SK-N-SH (cell line): ENCODE measurements around the gene ACTR6. TPM values are rescaled to one million over a fixed set of nuclear protein-coding genes. Genes with fewer than 3 reads are reported as not detected.

Source experiments
- CTCF ChIA-PET: fragments of 300-600, 350-600 bp; formaldehyde crosslinking; extraction: SDS; loops from one replicate; lab custom pipeline; 2021; lab: Yijun Ruan, JAX
- POLR2A ChIA-PET: fragments of 350-600 bp; sonication (Branson Sonifier 250); formaldehyde crosslinking; extraction: SDS; loops from one replicate; lab custom pipeline; 2020; ENCODE audit warnings: antibody characterized with exemption, inconsistent platforms; lab: Yijun Ruan, JAX
- DNase-seq: peaks from one replicate; pipeline ENCODE4 v3.0.0; 2012
- H2AFZ ChIP-seq: fragments of 200-600 bp; sonication (generic); 2 replicates; pipeline ENCODE4 v1.8.1; 2016; ENCODE audit warnings: antibody characterized with exemption, mild to moderate bottlenecking, low read depth
- H3F3A ChIP-seq: fragments of 200-600 bp; sonication (generic); replicated peaks from 2 replicates; pipeline ENCODE3; 2016; ENCODE audit warnings: antibody characterized with exemption, mild to moderate bottlenecking; ENCODE audit not compliant: insufficient read depth
- H3K27ac ChIP-seq, 2 experiments: fragments of 200-500 bp in 1 of 2; fragments of 200-600 bp in 1 of 2; sonication (Bioruptor generic) in 1 of 2; sonication (generic), shearing (Covaris generic) in 1 of 2; 2 replicates each; pipeline versions ENCODE4 v1.5.1 to v1.6.1; 2014 to 2016; ENCODE audit warnings: low read depth in 2 of 2, inconsistent platforms in 1 of 2, low read length in 1 of 2, mild to moderate bottlenecking in 1 of 2, mixed read lengths in 1 of 2
- H3K27me3 ChIP-seq: fragments of 200-600 bp; sonication (generic), shearing (Covaris generic); 2 replicates; pipeline ENCODE4 v1.6.1; 2016; ENCODE audit warnings: mixed run types; ENCODE audit not compliant: insufficient read depth
- H3K36me3 ChIP-seq, 2 experiments: fragments of 200-500 bp in 1 of 2; fragments of 200-600 bp in 1 of 2; sonication (Bioruptor generic) in 1 of 2; sonication (generic) in 1 of 2; replicated peaks in 1 of 2; 2 replicates each; pipeline versions ENCODE3 to v1.5.1; 2014 to 2016; ENCODE audit warnings: low read length in 1 of 2, mild to moderate bottlenecking in 1 of 2; ENCODE audit not compliant: insufficient read depth in 2 of 2, control insufficient read depth in 1 of 2
- H3K4me1 ChIP-seq, 2 experiments: fragments of 200-500 bp in 1 of 2; fragments of 200-600 bp in 1 of 2; sonication (Bioruptor generic) in 1 of 2; sonication (generic), shearing (Covaris generic) in 1 of 2; 2 replicates each; pipeline versions ENCODE4 v1.5.1 to v1.6.1; 2014 to 2016; ENCODE audit warnings: low read depth in 1 of 2, low read length in 1 of 2, mixed run types in 1 of 2; ENCODE audit not compliant: insufficient read depth in 2 of 2, control insufficient read depth in 1 of 2
- H3K4me2 ChIP-seq: fragments of 200-600 bp; sonication (generic), shearing (Covaris generic); 2 replicates; pipeline ENCODE4 v1.6.1; 2017; ENCODE audit warnings: mixed run types
- H3K4me3 ChIP-seq, 2 experiments: fragments of 200-500 bp in 1 of 2; fragments of 200-600 bp in 1 of 2; sonication (Bioruptor generic) in 1 of 2; sonication (generic), shearing (Covaris generic) in 1 of 2; 2 replicates each; pipeline versions ENCODE4 v1.5.1 to v1.8.1; 2014 to 2016; ENCODE audit warnings: low read depth in 2 of 2, inconsistent platforms in 1 of 2, low read length in 1 of 2, mild to moderate bottlenecking in 1 of 2, mixed read lengths in 1 of 2, moderate library complexity in 1 of 2
- H3K79me2 ChIP-seq: fragments of 200-600 bp; sonication (generic); 2 replicates; pipeline ENCODE4 v1.8.1; 2017; ENCODE audit warnings: mild to moderate bottlenecking; ENCODE audit not compliant: insufficient read depth
- H3K9ac ChIP-seq: fragments of 200-600 bp; sonication (generic); 2 replicates; pipeline ENCODE4 v1.6.1; 2017; ENCODE audit warnings: mixed run types
- H3K9me2 ChIP-seq: fragments of 200-600 bp; sonication (generic); 2 replicates; pipeline ENCODE4 v1.6.1; 2017; ENCODE audit warnings: mixed run types
- H3K9me3 ChIP-seq: fragments of 200-600 bp; sonication (generic); 2 replicates; pipeline ENCODE4 v1.6.1; 2017; ENCODE audit warnings: mixed run types, mild to moderate bottlenecking, moderate library complexity
- H4K20me1 ChIP-seq: fragments of 200-600 bp; sonication (generic); 2 replicates; pipeline ENCODE4 v1.6.1; 2017; ENCODE audit warnings: mild to moderate bottlenecking, mixed run types; ENCODE audit not compliant: insufficient read depth
- FOSL2 ChIP-seq: IDR thresholded peaks from 2 replicates; pipeline ENCODE4 v1.4.0; 2012; ENCODE audit warnings: low read depth, mild to moderate bottlenecking, moderate library complexity, borderline replicate concordance
- FOXJ3 ChIP-seq: sonication (generic); formaldehyde crosslinking; IDR thresholded peaks from 2 replicates; pipeline ENCODE4 v1.5.1; 2020; ENCODE audit warnings: mild to moderate bottlenecking, missing genetic modification reagents
- JUND ChIP-seq: IDR thresholded peaks from 2 replicates; pipeline ENCODE4 v1.4.0; 2012
- MEF2A ChIP-seq: IDR thresholded peaks from 2 replicates; pipeline ENCODE4 v1.4.0; 2012; ENCODE audit warnings: low read depth, borderline replicate concordance
- NRF1 ChIP-seq: IDR thresholded peaks from 2 replicates; pipeline ENCODE4 v1.6.1; 2012; ENCODE audit warnings: low read depth, mild to moderate bottlenecking, low read length
- RAD21 ChIP-seq: IDR thresholded peaks from 2 replicates; pipeline ENCODE4 v1.6.1; 2012; ENCODE audit warnings: mild to moderate bottlenecking, low read length
- RFX5 ChIP-seq: IDR thresholded peaks from 2 replicates; pipeline ENCODE4 v1.6.1; 2012; ENCODE audit warnings: mild to moderate bottlenecking, improper control_type of control experiment, low read length
- SIN3A ChIP-seq: IDR thresholded peaks from 2 replicates; pipeline ENCODE4 v1.6.1; 2012; ENCODE audit warnings: low read depth, mild to moderate bottlenecking, low read length, moderate library complexity, borderline replicate concordance
- TAF1 ChIP-seq: IDR thresholded peaks from 2 replicates; pipeline ENCODE4 v1.6.1; 2012; ENCODE audit warnings: low read depth, mild to moderate bottlenecking, low read length, moderate library complexity, borderline replicate concordance
- TCF12 ChIP-seq: IDR thresholded peaks from 2 replicates; pipeline ENCODE4 v1.4.0; 2012
- TEAD4 ChIP-seq: IDR thresholded peaks from 2 replicates; pipeline ENCODE4 v1.4.0; 2012; ENCODE audit warnings: mild to moderate bottlenecking, borderline replicate concordance; ENCODE audit not compliant: insufficient read depth
- WGBS: methylation state at CpG from one replicate; pipeline ENCODE4 v1.1.6; 2017; ENCODE audit warnings: low lambda C conversion rate; 5-methylcytosine and 5-hydroxymethylcytosine counted together
- polyA plus RNA-seq, 3 experiments: library from polyadenylated mRNA; depleted of rRNA; stranded (reverse); fragments of >200 nt; gene quantifications; 2 replicates each; pipeline ENCODE4 v1.2.3, GENCODE V29; 2012
- TF ChIP-seq, protein P1 (sequence below): fragments of 150-350 bp; IDR thresholded peaks from 2 replicates; pipeline ENCODE4 v1.6.1; 2016; ENCODE audit warnings: mild to moderate bottlenecking, low read depth, low read length
- TF ChIP-seq, protein P2 (sequence below): fragments of 200-600 bp; sonication (generic); IDR thresholded peaks from 2 replicates; pipeline ENCODE4 v1.6.1; 2017; ENCODE audit warnings: antibody characterized with exemption, mild to moderate bottlenecking, moderate library complexity
- TF ChIP-seq, protein P3 (sequence below): IDR thresholded peaks from 2 replicates; pipeline ENCODE4 v1.6.1; 2012; ENCODE audit warnings: mild to moderate bottlenecking, low read depth, low read length, moderate library complexity

Gene ACTR6
- polyA plus RNA-seq, 1 of the 3 experiments (the other 2 are of a cell fraction) = 21.5 TPM

DNA sequence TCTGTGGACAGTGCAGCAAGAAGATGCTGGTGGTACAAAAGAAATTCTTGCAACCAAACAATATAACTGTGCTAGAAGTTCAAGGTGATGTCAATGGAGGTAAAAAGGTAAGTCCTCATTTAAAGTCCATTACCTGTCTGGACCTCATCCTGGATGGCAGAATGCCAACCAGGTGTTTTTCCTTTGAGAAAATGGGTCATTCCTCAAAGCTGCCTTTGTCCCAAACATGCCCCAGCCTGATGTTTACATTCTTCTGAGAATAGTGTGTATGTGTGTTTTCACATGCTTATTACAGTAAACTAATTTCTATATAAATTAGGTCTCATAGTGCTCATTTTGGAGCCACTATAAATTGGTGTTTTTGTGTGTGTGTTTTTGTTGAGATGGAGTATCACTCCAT is 24.9 kb downstream of the ACTR6 start:
- H3K79me2 ChIP-seq = no peaks in the 10 kb centered on the region
- no peak overlapping the region for H3K9ac ChIP-seq
- ChIA-PET POLR2A (no interaction called here), CTCF (interaction anchor here (1.0 to 2.8 kb wide), 4 partner anchors 9 to 329 kb away, joined by 3 to 14 read pairs (median 5); no protein-coding TSS in a partner anchor)
- no peak for DNase-seq
- no peaks in the 10 kb centered on the region for H4K20me1 ChIP-seq
- no peaks in the 10 kb centered on the region for H3K9me3 ChIP-seq
- H3K36me3 ChIP-seq = peaks cover 18 to 42% of the 10 kb centered on the region in 2 experiments
- TF ChIP-seq, protein P1, sequence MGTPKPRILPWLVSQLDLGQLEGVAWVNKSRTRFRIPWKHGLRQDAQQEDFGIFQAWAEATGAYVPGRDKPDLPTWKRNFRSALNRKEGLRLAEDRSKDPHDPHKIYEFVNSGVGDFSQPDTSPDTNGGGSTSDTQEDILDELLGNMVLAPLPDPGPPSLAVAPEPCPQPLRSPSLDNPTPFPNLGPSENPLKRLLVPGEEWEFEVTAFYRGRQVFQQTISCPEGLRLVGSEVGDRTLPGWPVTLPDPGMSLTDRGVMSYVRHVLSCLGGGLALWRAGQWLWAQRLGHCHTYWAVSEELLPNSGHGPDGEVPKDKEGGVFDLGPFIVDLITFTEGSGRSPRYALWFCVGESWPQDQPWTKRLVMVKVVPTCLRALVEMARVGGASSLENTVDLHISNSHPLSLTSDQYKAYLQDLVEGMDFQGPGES = no peak
- no peaks in the 10 kb centered on the region for H3K9me2 ChIP-seq
- no peak overlapping the region for H3K4me2 ChIP-seq
- H2AFZ ChIP-seq = no peak overlapping the region
- H3F3A ChIP-seq = no peaks in the 10 kb centered on the region
- no peak overlapping the region for H3K27ac ChIP-seq
- no peaks in the 10 kb centered on the region for H3K4me1 ChIP-seq
- H3K4me3 ChIP-seq = no peak overlapping the region
- no peaks in the 10 kb centered on the region for H3K27me3 ChIP-seq

DNA sequence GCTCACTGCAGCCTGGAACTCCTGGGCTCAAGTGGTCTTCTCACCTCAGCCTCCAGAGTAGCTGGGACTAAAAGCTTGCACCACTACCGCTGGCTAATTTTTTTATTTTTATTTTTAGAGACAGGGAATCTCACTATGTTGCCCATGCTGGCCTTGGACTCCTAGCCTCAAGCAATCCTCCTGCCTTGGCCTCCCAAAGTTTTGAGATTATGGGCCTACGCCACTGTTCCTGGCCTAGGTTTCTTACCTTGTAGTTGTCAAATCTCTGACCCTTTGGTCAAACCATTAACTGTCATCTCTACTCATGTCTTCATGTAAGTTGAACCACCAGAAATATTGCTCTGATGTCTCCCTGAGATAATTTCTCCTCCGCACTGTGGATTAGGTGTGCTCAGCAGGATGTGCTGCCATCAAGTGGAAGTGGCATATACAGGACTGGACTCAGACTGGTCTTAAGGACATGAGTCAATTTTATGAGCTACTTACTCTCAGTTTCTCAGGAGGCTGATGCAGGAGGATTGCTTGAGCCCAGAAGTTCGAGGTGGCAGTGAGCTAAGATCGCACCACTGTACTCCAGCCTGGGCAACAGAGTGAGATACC is 28.5 kb downstream of the ACTR6 start:
- DNase-seq = no peak
- H3K9me3 ChIP-seq = no peaks in the 10 kb centered on the region
- H2AFZ ChIP-seq = no peak overlapping the region
- 99% methylated on average over 4 of the region's 5 CpGs for WGBS
- H3K4me3 ChIP-seq = no peak overlapping the region
- no peaks in the 10 kb centered on the region for H3K79me2 ChIP-seq
- H3K9ac ChIP-seq = no peak overlapping the region
- no peak for TF ChIP-seq RFX5
- TF ChIP-seq, protein P2, sequence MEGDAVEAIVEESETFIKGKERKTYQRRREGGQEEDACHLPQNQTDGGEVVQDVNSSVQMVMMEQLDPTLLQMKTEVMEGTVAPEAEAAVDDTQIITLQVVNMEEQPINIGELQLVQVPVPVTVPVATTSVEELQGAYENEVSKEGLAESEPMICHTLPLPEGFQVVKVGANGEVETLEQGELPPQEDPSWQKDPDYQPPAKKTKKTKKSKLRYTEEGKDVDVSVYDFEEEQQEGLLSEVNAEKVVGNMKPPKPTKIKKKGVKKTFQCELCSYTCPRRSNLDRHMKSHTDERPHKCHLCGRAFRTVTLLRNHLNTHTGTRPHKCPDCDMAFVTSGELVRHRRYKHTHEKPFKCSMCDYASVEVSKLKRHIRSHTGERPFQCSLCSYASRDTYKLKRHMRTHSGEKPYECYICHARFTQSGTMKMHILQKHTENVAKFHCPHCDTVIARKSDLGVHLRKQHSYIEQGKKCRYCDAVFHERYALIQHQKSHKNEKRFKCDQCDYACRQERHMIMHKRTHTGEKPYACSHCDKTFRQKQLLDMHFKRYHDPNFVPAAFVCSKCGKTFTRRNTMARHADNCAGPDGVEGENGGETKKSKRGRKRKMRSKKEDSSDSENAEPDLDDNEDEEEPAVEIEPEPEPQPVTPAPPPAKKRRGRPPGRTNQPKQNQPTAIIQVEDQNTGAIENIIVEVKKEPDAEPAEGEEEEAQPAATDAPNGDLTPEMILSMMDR = peak; percentile 29
- TF ChIP-seq SIN3A = no peak
- TF ChIP-seq NRF1 = no peak
- peak; percentile 52 for TF ChIP-seq RAD21
- TF ChIP-seq TEAD4 = no peak
- H3F3A ChIP-seq = peaks cover 4% of the 10 kb centered on the region
- ChIA-PET CTCF (interaction anchor here (0.5 to 2.1 kb wide), 2 partner anchors 153 to 326 kb away, joined by 3 to 7 read pairs; no protein-coding TSS in a partner anchor), POLR2A (no interaction called here)
- peaks cover 8 to 22% of the 10 kb centered on the region in 2 experiments for H3K36me3 ChIP-seq
- H3K9me2 ChIP-seq = no peaks in the 10 kb centered on the region
- H4K20me1 ChIP-seq = no peaks in the 10 kb centered on the region
- no peak overlapping the region for H3K4me2 ChIP-seq
- no peaks in the 10 kb centered on the region for H3K4me1 ChIP-seq
- H3K27me3 ChIP-seq = no peaks in the 10 kb centered on the region
- H3K27ac ChIP-seq = no peak overlapping the region

DNA sequence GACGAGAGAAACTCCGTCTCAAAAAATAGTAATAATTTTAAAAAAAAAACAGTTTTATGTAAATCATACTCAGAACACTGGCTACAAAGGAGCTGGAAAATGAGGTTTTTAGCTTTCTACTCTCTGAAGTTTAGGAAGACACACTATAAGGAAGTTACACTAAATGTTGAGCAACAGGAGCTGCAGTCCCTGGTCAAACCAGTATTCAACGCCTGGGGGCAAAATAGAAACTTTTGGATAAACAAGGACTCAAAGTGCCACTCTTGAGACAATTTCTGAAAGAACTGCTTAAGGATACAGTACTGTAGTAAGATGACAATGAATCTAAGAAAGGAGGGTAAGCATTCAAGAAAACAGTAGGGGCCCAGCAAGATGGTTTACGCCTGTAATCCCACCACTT is 29.3 kb downstream of the ACTR6 start:
- Histone ChIP-seq H4K20me1 (no peaks in the 10 kb centered on the region), H3K36me3 (peaks cover 7 to 19% of the 10 kb centered on the region in 2 experiments), H3K27ac (no peak overlapping the region), H3K9ac (no peak overlapping the region), H3F3A (peaks cover 4% of the 10 kb centered on the region), H3K9me2 (no peaks in the 10 kb centered on the region), H3K4me1 (no peaks in the 10 kb centered on the region), H3K27me3 (no peaks in the 10 kb centered on the region), H3K4me3 (no peak overlapping the region), H3K9me3 (no peaks in the 10 kb centered on the region), H2AFZ (no peak overlapping the region), H3K4me2 (no peak overlapping the region), H3K79me2 (no peaks in the 10 kb centered on the region)
- DNase-seq = no peak
- ChIA-PET CTCF (interaction anchor here (0.5 to 2.1 kb wide), 3 partner anchors 154 to 325 kb away, joined by 3 to 7 read pairs (median 3); no protein-coding TSS in a partner anchor), POLR2A (no interaction called here)
- WGBS = 92% methylated on average over 4 of the region's 4 CpGs
- TF ChIP-seq, protein P3, sequence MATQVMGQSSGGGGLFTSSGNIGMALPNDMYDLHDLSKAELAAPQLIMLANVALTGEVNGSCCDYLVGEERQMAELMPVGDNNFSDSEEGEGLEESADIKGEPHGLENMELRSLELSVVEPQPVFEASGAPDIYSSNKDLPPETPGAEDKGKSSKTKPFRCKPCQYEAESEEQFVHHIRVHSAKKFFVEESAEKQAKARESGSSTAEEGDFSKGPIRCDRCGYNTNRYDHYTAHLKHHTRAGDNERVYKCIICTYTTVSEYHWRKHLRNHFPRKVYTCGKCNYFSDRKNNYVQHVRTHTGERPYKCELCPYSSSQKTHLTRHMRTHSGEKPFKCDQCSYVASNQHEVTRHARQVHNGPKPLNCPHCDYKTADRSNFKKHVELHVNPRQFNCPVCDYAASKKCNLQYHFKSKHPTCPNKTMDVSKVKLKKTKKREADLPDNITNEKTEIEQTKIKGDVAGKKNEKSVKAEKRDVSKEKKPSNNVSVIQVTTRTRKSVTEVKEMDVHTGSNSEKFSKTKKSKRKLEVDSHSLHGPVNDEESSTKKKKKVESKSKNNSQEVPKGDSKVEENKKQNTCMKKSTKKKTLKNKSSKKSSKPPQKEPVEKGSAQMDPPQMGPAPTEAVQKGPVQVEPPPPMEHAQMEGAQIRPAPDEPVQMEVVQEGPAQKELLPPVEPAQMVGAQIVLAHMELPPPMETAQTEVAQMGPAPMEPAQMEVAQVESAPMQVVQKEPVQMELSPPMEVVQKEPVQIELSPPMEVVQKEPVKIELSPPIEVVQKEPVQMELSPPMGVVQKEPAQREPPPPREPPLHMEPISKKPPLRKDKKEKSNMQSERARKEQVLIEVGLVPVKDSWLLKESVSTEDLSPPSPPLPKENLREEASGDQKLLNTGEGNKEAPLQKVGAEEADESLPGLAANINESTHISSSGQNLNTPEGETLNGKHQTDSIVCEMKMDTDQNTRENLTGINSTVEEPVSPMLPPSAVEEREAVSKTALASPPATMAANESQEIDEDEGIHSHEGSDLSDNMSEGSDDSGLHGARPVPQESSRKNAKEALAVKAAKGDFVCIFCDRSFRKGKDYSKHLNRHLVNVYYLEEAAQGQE = no peak
- TF ChIP-seq MEF2A (no peak), TAF1 (no peak), TCF12 (no peak), FOSL2 (no peak), RAD21 (no peak), FOXJ3 (CRISPR knock-in tag) (no peak), JUND (no peak)
